C4-2B (cell line): ENCODE results near the gene MYCBPAP.
A peak's percentile ranks its signal among the peaks of the same experiment; 100 is the strongest.

ENCODE experiments used
- H3K27ac ChIP-seq: fragments of 450-650 bp; 2 replicates; pipeline ENCODE4 v1.5.1; 2017
- ZFX ChIP-seq: fragments of 450-650 bp; IDR thresholded peaks from 2 replicates; pipeline ENCODE4 v1.6.1; 2017
- TF ChIP-seq, protein P1 (sequence below): fragments of 450-650 bp; conservative IDR thresholded peaks from 2 replicates; pipeline ENCODE4 v1.5.1; 2017; ENCODE audit warnings: mild to moderate bottlenecking

MYCBPAP gene

DNA sequence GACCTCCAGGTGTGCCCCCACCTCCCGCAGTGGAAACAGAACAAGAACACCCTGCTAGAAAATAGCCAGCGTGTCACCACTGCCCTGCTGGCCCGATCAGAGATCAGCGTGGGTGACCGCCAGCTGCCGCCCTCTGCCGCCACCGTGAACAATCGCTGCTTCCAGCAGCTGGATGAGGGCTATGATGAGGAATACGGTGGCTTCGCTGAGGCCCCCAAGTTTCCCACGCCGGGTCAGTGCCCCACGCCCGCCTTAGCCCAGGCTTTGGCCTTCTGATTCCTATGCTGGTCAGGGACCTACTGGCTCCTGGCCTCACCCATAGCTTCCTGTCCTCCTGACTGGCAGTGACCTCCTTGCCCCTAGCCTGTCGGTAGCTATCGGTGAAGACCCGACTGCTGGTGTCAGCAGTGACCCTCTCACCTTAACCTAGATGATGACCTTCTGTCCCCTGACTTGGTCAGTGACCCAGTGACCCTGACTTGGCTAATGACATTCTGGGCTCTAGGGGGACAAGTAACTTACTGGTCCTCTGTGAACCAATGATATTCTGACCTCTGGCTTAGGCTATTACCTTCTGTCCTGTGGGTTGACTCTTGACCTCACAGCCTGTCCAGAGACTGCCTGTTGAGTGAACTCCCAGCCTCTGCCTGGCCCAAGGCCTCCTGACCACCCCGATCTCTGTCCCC, 41.2 kb downstream of the MYCBPAP start:
- H3K27ac ChIP-seq = no peak overlapping the region
- TF ChIP-seq, protein P1, sequence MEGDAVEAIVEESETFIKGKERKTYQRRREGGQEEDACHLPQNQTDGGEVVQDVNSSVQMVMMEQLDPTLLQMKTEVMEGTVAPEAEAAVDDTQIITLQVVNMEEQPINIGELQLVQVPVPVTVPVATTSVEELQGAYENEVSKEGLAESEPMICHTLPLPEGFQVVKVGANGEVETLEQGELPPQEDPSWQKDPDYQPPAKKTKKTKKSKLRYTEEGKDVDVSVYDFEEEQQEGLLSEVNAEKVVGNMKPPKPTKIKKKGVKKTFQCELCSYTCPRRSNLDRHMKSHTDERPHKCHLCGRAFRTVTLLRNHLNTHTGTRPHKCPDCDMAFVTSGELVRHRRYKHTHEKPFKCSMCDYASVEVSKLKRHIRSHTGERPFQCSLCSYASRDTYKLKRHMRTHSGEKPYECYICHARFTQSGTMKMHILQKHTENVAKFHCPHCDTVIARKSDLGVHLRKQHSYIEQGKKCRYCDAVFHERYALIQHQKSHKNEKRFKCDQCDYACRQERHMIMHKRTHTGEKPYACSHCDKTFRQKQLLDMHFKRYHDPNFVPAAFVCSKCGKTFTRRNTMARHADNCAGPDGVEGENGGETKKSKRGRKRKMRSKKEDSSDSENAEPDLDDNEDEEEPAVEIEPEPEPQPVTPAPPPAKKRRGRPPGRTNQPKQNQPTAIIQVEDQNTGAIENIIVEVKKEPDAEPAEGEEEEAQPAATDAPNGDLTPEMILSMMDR = no peak
- no peak for TF ChIP-seq ZFX

DNA sequence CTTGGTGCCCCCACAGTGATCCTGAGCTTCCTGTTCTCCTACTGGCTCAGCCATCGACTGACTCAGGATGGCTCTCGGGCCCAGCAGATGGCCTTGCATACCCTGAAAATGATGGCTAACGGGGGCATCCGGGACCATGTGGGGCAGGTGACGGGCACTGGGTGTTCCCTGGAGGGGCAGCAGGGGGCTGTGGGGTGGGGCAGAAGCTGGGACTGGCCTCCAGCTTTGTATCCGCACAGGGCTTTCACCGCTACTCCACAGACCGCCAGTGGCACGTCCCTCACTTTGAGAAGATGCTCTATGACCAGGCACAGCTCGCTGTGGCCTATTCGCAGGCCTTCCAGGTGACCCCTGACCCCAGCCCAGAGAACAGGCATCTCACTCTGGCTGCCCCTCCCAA, 41.7 kb downstream of the MYCBPAP start:
- no peak overlapping the region for H3K27ac ChIP-seq
- TF ChIP-seq, protein P1 = no peak

DNA sequence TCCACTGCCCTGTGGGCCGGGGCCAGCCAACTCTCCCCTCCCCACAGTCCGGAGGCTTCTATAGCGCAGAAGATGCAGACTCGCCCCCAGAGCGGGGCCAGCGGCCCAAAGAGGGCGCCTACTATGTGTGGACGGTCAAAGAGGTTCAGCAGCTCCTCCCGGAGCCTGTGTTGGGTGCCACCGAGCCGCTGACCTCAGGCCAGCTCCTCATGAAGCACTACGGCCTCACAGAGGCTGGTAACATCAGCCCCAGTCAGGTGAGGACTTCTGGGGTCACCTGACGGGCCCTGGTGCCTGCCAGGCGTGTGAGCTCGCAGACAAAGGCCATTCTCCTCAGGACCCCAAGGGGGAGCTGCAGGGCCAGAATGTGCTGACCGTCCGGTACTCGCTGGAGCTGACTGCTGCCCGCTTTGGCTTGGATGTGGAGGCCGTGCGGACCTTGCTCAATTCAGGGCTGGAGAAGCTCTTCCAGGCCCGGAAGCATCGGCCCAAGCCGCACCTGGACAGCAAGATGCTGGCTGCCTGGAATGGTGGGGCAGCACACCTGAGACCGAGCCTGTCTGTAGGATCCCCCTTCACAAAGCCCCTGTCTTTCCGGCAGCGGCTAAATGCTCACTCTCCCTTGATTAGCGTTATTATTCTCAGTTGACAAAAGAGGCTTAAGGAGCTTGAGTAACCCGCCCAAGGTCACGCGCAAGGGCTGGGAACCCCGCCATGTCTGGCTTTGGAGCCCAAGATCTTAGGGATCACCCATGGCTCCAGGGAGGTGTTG, 42.6 kb downstream of the MYCBPAP start:
- H3K27ac ChIP-seq = no peak overlapping the region
- no peak for TF ChIP-seq ZFX
- TF ChIP-seq, protein P1 = peak; percentile 74

GRCh38 chr17:50551433-50551815, 43.2 kb downstream of the MYCBPAP start:
- TF ChIP-seq, protein P1 = no peak
- TF ChIP-seq ZFX = no peak
- no peak overlapping the region for H3K27ac ChIP-seq

- no peak overlapping the region for H3K27ac ChIP-seq
- TF ChIP-seq, protein P1 = no peak
- no peak for TF ChIP-seq ZFX
These were observed 43.6 kb downstream of the MYCBPAP start for GRCh38 chr17:50551884-50552283.

GRCh38 chr17:50554201-50554600, 46.0 kb downstream of the MYCBPAP start:
- no peak overlapping the region for H3K27ac ChIP-seq
- no peak for TF ChIP-seq ZFX
- TF ChIP-seq, protein P1 = no peak

GRCh38 chr17:50556803-50557202, 48.6 kb downstream of the MYCBPAP start:
- no peak overlapping the region for H3K27ac ChIP-seq
- no peak for TF ChIP-seq ZFX
- TF ChIP-seq, protein P1 = no peak
